A549 (cell line): Measurements from ENCODE around the gene GALNTL6.

Experiments used
- CEBPB ChIP-seq, 2 experiments: fragments of >200 bp in 1 of 2; sonication (Bioruptor Twin) in 1 of 2; formaldehyde crosslinking in 1 of 2; IDR thresholded peaks; 2 replicates each; pipeline ENCODE4 v1.6.1; 2012 to 2016
- RFX5 ChIP-seq: fragments of 450-650 bp; IDR thresholded peaks from 2 replicates; pipeline ENCODE4 v1.7.1; 2014; ENCODE audit warnings: antibody characterized with exemption, mild to moderate bottlenecking, moderate library complexity
- TP53 ChIP-seq: fragments of 250-450 bp; sonication (Bioruptor Pico); IDR thresholded peaks from 2 replicates; pipeline ENCODE4 v1.5.0; 2021; ENCODE audit warnings: mild to moderate bottlenecking, moderate library complexity
- ZSCAN20 ChIP-seq: fragments of 250-450 bp; sonication (Bioruptor Pico); IDR thresholded peaks from 2 replicates; pipeline ENCODE4 v1.8.0; 2022; ENCODE audit warnings: mild to moderate bottlenecking, moderate library complexity
- TF ChIP-seq, protein P1 (sequence below): fragments of >200 bp; sonication (Bioruptor Twin); formaldehyde crosslinking; IDR thresholded peaks from 3 replicates; pipeline ENCODE4 v1.5.1; 2016
- TF ChIP-seq, protein P2 (sequence below): IDR thresholded peaks from 2 replicates; pipeline ENCODE4 v1.6.1; 2012

DNA sequence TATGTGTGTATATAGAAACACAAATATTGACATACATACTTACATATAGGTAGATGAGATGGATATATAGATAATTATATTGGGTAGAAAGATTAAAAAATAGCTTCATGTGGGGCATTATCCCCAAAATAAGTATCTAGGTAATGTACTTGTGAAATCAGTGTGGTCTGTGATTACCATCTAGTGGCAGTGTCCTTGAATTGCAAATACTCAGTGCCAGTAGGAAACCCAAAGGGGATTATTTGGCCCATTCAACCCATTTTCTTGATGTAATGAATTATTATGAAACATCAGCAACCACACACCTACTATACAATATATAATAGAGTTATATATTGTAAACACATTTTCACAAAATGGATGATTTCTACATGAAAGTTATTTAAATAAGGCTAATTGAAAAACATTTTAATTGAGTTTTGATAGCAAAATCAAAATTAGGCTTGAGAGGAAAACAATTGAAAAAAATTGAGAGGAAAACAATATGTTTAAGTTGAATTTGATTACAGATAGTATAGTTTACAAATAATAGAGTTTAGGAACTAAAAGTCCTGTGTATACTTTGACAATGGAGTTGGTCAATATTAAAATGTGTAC lies 389.4 kb downstream of the GALNTL6 start:
- TF ChIP-seq, protein P1, sequence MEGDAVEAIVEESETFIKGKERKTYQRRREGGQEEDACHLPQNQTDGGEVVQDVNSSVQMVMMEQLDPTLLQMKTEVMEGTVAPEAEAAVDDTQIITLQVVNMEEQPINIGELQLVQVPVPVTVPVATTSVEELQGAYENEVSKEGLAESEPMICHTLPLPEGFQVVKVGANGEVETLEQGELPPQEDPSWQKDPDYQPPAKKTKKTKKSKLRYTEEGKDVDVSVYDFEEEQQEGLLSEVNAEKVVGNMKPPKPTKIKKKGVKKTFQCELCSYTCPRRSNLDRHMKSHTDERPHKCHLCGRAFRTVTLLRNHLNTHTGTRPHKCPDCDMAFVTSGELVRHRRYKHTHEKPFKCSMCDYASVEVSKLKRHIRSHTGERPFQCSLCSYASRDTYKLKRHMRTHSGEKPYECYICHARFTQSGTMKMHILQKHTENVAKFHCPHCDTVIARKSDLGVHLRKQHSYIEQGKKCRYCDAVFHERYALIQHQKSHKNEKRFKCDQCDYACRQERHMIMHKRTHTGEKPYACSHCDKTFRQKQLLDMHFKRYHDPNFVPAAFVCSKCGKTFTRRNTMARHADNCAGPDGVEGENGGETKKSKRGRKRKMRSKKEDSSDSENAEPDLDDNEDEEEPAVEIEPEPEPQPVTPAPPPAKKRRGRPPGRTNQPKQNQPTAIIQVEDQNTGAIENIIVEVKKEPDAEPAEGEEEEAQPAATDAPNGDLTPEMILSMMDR = peak; percentile 67
- TF ChIP-seq ZSCAN20 (CRISPR knock-in tag) (no peak), RFX5 (no peak), TP53 (CRISPR knock-in tag) (no peak), CEBPB (IDR thresholded peaks at IDR 0.05) (no peak)
- TF ChIP-seq, protein P2, sequence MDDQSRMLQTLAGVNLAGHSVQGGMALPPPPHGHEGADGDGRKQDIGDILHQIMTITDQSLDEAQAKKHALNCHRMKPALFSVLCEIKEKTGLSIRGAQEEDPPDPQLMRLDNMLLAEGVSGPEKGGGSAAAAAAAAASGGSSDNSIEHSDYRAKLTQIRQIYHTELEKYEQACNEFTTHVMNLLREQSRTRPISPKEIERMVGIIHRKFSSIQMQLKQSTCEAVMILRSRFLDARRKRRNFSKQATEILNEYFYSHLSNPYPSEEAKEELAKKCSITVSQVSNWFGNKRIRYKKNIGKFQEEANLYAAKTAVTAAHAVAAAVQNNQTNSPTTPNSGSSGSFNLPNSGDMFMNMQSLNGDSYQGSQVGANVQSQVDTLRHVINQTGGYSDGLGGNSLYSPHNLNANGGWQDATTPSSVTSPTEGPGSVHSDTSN = no peak
